Esophagus squamous epithelium (tissue), 4 donors: ENCODE measurements around the gene RANBP1.

Source experiments
- CTCF ChIP-seq, 6 experiments: fragments of 450-650 bp in 4 of 6; fragments of 200-600 bp in 2 of 6; sonication (generic) in 2 of 6; IDR thresholded peaks; one replicate each; pipeline ENCODE4 v1.5.1; 2016 to 2019; ENCODE audit warnings: antibody characterized with exemption in 6 of 6, mild to moderate bottlenecking in 4 of 6, moderate library complexity in 4 of 6
- POLR2A ChIP-seq, 4 donors: fragments of 450-650 bp; IDR thresholded peaks; one replicate each; pipeline ENCODE4 v1.6.1; 2017; ENCODE audit warnings: antibody characterized with exemption in 4 of 4, mild to moderate bottlenecking in 4 of 4, moderate library complexity in 3 of 4

GRCh38 chr22:20106849-20107237 is 9.1 kb upstream of the RANBP1 start:
- TF ChIP-seq CTCF (IDR thresholded peaks at IDR 0.05) (no peak), POLR2A (IDR thresholded peaks at IDR 0.05) (no peak)
